Sciatic nerve (tissue), 2 donors: ENCODE results near the gene SDF4. TPM values are rescaled to one million over a fixed set of nuclear protein-coding genes. Genes with fewer than 3 reads are reported as not detected.

Experiments
- ATAC-seq: fragments of 200-7000 bp; cut with Tn5 transposase; one replicate; pipeline ENCODE4 v1.9.1; 2020; ENCODE audit warnings: mild to moderate bottlenecking, moderate library complexity
- DNase-seq: peaks from one replicate; pipeline ENCODE4 v3.0.0-alpha.2; 2020; ENCODE audit warnings: low spot score
- intact Hi-C: fragments of 100-400 bp; cut with DNase I; formaldehyde crosslinking; loops from one replicate; pipeline ENCODE4 v1.14.2; 2022
- total RNA-seq: library from RNA; stranded (reverse); fragmentation: NEBNext Ultra II Directional; extraction: Animal tissue kit (Norgen Biotek cat#: 25700); gene quantifications from one replicate; pipeline ENCODE4 v1.2.1, GENCODE V29; 2021
- donor health status: DM: no; HTN: no; CAD: no.
- donor health status: DM: no; HTN: no; CAD: no.

Gene SDF4
- total RNA-seq, 1 donor from 2014 or later, result 94.9 TPM

GRCh38 chr1:1217621-1218523, 13.9 kb downstream of the SDF4 start:
- no peak for ATAC-seq
- no peak for DNase-seq
- intact Hi-C loops, result no loop called here

GRCh38 chr1:1216770-1217620, 14.8 kb downstream of the SDF4 start:
- no peak for DNase-seq
- intact Hi-C loops, result no loop called here
- no peak for ATAC-seq

GRCh38 chr1:1215881-1216605, 15.8 kb downstream of the SDF4 start:
- intact Hi-C loops, result no loop called here
- ATAC-seq (no peak), DNase-seq (no peak)

DNA sequence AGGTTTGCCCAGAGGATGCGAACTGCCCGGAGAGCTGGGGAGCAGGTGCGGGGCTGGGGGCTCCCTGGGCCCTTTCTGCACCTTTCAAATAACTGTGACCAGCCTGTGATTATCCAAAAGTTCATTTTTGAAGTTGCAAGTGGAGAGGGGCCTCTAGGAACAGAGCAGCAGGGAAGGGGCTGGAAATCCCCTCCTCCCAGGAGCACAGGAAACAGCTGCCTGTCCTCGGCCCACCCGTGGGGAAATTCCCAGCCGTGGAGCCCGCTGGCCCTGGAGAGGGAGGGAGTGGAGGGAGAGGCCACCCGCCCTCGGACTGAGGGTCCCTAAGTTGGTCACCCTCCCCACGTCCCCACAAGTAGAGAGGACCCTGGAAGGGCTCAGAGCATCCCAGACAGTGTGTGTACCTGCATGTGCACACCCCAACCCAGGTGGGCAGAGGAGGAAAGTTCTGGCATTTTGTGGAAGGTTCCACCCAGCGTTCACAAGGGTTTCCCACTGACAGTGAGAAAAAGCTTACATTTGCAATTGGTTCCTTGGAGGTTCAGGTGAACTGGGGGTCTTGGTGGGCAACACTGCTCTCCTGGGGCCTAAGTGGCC, 16.6 kb downstream of the SDF4 start:
- intact Hi-C loops, result no loop called here
- ATAC-seq (no peak), DNase-seq (no peak)

GRCh38 chr1:1213345-1214265, 18.2 kb downstream of the SDF4 start, which contains the start of gene TNFRSF4:
Gene TNFRSF4 (minus strand): TSS chr1:1214153. CDS start chr1:1214127, 26 bp downstream.
- intact Hi-C loops, result no loop called here
- ATAC-seq (no peak), DNase-seq (no peak)

DNA sequence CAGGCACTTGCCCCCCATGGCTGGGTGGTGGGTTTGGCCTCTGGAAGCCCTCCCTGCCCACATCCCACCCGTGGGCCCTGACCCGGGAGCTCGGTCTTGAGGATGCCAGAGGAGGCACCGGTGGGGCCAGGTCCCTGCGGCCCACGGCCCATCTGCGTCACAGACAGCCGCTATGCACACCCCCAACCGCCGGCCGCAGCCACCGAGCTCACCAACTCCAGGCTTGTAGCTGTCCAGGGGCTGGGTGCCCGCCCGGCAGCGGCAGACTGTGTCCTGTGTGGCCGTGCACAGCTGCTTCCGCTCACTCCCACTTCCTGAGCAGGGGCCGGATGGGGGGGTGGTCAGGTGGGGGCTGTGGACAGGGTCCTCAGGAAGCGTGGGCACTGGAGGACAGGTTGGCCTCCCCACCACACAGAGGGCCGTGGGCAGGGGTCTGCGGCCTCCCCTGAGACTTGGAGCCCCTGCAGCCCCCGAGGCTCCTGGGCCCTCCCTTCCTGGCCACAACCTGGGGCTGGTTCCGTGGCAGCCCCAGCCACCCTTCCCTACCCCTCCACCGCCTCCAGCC, 18.9 kb downstream of the SDF4 start:
- ATAC-seq, result no peak
- intact Hi-C loops, result no loop called here
- DNase-seq, result no peak

DNA sequence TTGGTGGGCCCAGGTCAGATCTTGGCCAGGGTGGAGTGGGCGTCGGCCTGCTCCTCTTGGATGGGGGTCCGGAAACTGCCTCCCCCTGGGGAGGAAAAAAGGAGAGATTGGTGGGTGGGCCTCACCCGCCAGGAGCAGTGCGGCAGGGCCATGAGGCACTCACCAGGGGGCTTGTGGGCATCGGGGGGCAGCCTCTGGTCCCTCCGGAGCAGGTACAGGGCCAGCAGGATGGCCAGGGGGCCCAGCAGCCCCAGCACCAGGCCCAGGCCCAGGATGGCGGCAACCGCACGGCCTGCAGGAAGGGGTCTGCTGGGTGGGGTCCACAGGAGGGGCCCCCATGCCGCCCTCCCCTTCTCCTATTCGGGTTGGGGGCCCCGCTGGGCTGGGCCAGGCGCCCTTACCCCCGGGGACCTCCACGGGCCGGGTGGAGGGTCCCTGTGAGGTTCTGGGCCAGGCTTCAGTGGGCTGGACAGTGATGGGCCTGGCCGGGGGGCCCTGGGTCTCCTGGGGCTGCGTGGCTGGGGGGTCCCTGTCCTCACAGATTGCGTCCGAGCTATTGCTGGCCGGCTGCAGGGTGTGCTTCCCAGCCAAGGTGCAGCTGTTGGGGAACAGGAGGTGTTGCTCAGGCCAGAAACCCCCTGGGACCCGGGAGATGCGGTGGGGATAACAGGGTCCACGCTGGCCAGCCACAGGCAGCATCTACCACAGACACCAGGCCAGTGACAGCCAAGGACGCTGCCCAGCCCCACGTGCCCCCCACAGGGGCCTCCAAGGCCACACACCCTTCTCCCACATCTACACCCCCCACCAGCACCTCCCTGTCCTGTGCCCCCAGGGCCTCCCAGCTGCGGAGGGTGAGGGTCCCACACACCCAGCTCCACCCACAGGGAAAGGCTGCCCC, 20.0 kb downstream of the SDF4 start:
- ATAC-seq, result no peak

GRCh38 chr1:1210726-1211540, 20.9 kb downstream of the SDF4 start:
- no peak for ATAC-seq
- intact Hi-C loops, result no loop called here
- DNase-seq, result no peak

More for the DNA sequence above, 20.0 kb downstream of the SDF4 start:
- no peak for DNase-seq
- intact Hi-C loops, result no loop called here

DNA sequence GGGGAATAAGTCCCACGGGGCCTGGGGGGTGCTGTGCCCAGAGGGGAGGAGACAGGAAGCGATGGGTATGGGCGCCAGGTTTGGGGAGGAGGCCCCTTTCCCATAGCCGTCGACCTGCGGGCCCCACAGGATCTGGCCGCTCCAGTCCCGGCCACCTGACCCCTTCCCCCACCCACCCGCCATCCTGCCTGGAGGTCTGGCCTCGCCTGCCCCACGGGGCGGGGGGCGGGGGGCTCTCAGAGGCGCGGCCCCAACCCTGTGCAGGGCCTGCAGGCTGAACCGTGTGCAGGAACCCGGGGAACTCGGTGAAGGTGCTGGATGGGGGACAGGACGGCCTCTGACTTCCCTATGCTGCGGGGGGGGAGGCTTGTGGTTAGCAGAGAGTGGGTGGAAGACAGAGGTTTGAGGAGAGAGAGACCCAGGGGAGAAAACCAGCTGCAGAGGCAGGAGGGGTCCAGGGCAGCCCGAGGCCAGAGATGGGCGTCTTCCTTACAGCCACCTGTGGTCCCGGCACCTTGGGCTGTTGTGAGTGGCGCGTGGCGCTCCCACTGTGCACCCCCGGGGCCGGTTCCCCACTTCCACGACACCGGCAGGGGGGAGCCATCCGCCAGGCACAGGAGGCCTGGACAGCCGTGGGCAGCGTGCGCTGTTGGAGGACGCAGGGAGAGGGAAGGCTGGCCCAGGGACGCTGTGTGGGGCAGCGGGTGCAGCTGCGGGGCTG, 22.9 kb downstream of the SDF4 start:
- DNase-seq (no peak), ATAC-seq (no peak)
- intact Hi-C loops, result no loop called here

GRCh38 chr1:1207571-1207892, 24.3 kb downstream of the SDF4 start:
- ATAC-seq (no peak), DNase-seq (no peak)
- intact Hi-C loops, result no loop called here

DNA sequence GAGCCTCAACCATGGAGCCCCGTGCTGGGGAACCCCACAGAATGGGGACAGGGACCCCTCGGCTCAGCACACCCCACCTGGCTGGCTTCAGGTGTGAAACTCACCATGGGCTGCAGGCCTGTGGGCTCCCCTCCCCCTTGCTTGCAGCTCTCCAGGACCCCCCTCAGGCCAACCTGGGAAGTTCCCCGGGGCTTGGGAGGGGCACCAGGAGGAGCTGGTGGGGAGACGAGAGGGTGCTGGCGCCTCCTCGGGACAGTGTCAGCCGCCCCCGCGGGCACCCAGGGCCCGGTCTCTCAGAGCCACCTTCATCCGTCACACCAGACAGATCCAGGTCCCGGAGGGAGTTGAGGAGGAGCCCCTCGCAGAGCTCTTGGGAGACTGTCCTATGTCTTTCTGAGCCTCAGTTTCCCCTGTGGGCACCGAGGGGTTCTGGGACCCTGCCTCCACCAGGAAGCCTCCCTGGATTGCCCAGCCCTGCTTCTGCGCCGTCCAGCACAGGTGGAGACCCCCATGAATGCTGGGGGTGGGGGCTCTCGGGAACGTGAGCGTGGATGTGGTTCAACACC, 24.8 kb downstream of the SDF4 start:
- intact Hi-C loops, result no loop called here

DNA sequence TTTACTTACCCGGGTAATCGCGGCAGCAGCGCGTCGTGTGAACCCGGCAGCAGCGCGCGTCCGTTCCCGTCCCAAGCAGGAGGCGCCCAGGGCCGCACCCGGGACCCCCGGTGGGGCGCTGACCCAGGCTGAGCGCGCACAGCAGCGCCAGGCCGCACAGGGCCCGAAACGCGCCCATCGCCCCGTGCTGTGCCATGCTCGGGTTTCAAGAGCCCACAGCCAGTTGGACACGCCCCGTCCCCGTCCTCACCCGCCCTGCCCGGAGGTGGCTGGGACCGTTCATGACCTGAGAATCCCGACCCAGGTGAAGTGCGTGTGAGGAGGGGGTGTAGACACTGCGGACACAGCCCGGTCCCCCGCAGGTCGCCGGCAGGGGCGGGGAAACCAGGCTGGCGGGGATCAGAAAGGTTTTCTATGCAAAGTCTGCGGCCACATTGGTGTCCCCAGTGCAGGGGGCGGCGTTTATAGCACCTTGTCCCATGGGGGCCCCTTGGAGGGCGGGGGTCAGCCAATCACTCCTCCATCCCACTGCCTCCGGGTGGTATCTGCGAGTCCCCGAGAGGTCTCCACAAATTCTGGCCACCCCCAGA, 25.3 kb downstream of the SDF4 start, which contains the start of gene TNFRSF18:
Gene TNFRSF18, minus strand, starts transcription at position 217 of the 590 bp plus-strand sequence. Its CDS starts 21 bp downstream, at position 196.
- no peak for ATAC-seq
- no peak for DNase-seq
- intact Hi-C loops, result no loop called here

More for the DNA sequence above, 24.8 kb downstream of the SDF4 start:
- ATAC-seq (no peak), DNase-seq (no peak)

DNA sequence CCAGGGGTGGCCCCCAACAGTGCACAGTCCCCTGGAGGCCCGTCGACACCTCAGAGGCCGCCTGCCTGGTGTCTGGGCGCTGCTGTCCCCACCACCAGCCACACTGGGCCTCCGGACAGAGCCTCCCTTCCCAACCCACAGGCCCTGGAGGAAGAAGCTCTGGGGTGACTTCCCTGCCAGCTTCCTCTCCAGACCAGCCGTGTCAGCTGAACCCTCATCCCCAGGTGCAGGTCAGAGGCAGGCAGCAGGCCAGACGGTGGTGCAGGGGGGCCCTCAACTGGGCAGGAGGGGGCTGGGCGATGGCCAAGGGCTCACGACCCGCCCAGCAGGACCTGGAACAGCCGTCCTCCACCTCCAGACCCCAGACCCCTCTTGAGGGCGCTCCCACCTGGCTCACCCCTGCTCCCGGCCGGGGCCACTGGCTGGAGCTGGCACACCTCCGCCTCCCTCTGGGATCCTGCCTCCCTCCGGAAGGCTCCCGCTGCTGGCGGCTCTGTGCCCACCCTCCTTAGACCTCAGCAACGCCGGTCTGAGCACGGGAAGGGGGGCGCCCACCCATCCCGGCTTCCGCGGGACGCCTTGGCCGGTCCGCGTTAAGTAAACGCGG, 25.9 kb downstream of the SDF4 start:
- intact Hi-C loops, result no loop called here
- DNase-seq (no peak), ATAC-seq (no peak)
